NCI-H524 treated with DMSO at 0.1 percent for 48 hours (cell line): Measurements from ENCODE around the gene SH2B3.
"Not testable (repeated sequence)": the region's sequence is repeated elsewhere in the genome, so short reads cannot be mapped to it uniquely, and the experiment has no call there.

Experiments used
- DNase-seq: peaks from one replicate; lab custom pipeline; 2025; lab: John Stamatoyannopoulos, UW

SH2B3 gene

GRCh38 chr12:111462210-111462769, 56.6 kb downstream of the SH2B3 start:
- no peak for DNase-seq

GRCh38 chr12:111467092-111467856, 61.6 kb downstream of the SH2B3 start:
- DNase-seq = no peak

- no peak for DNase-seq
Observed at GRCh38 chr12:111467857-111468241, 62.1 kb downstream of the SH2B3 start.

GRCh38 chr12:111469401-111469800, 63.7 kb downstream of the SH2B3 start:
- DNase-seq = no peak

- no peak for DNase-seq
Observed at GRCh38 chr12:111471236-111471635, 65.5 kb downstream of the SH2B3 start.

- no peak for DNase-seq
Observed at GRCh38 chr12:111482462-111482861, 76.7 kb downstream of the SH2B3 start.

GRCh38 chr12:111488271-111488670, 82.5 kb downstream of the SH2B3 start:
- no peak for DNase-seq

- DNase-seq = no peak
Observed at GRCh38 chr12:111488798-111489197, 83.1 kb downstream of the SH2B3 start.

- DNase-seq = not testable (repeated sequence)
Observed at GRCh38 chr12:111492979-111493378, 87.3 kb downstream of the SH2B3 start.

- DNase-seq = no peak
Observed at GRCh38 chr12:111494676-111495075, 89.0 kb downstream of the SH2B3 start.
